NCI-H1417 treated with DMSO at 0.1 percent for 48 hours (cell line): ENCODE measurements around the gene MICALL1.
"Not testable (repeated sequence)": the region's sequence is repeated elsewhere in the genome, so short reads cannot be mapped to it uniquely, and the experiment has no call there.

Source experiments
- DNase-seq: peaks from one replicate; lab custom pipeline; 2025; lab: John Stamatoyannopoulos, UW

MICALL1 gene

DNA sequence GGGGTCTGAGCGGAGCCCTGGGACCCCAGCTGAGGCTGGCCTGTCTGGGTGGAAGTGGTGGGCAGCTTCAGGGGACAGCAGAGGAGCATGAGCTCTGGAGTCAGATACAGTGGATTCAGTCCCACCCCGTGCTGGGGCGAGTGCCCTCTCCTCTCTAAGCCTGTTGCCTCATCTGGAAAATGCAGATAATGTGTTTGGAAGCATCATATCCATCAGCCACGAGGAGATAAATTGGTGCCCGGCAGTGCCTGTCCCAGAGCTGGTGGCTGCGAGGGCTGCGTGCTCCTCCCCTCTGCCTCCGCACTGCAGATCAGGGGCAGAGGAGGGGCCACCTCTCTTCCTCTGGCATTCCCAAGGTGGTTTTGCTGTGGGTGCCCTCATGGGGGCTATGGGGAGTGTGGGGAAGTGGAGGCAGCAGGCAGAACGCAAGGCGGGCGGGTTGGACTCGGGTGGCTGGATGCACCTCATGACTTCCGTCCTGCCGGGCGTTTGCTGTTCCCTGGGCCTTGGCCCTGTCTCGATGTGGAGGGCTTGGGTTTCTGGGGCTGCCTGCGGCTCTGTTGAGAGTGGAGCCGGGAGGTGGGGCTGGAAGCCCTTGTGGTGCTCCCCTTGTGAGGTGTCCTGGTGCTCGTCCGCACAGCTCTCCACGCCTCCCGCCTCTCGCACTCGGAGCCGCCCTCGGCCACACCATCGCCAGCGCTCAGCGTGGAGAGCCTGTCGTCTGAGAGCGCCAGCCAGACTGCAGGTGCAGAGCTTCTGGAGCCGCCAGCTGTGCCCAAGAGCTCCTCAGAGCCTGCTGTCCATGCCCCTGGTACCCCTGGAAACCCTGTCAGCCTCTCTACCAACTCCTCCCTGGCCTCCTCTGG lies 20.9 kb downstream of the MICALL1 start:
- DNase-seq = no peak

DNA sequence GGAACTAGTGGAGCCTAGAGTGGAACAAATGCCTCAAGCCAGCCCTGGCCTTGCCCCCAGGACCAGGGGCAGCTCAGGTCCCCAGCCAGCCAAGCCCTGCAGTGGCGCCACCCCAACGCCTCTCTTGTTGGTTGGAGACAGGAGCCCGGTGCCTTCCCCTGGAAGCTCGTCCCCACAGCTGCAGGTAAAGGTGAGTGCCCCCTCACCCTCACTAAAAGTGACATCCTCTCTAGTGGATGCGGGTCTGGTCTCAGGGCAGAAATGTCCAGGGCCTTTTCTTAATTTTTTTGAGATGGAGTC lies 21.5 kb downstream of the MICALL1 start:
- DNase-seq = no peak

DNA sequence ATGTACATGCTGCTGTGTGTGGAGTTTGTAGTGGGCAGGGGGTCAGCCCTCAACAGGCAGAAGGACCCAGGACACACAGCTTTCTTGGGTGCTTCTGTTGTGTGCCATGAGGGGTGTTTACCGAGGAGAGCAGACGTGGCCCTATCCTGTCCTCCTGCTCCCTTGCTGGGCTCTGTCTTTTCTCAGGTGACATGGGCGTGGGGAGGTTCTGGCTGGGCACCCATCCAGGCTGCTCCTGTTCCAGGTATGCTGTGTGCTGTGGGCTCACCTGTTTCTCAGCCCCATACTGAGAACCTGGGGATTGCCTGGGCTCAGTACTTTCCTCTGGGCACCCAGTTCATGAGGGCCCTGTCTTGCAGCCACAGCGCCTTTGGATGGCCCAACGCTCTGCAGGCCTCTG lies 23.3 kb downstream of the MICALL1 start:
- DNase-seq = no peak

DNA sequence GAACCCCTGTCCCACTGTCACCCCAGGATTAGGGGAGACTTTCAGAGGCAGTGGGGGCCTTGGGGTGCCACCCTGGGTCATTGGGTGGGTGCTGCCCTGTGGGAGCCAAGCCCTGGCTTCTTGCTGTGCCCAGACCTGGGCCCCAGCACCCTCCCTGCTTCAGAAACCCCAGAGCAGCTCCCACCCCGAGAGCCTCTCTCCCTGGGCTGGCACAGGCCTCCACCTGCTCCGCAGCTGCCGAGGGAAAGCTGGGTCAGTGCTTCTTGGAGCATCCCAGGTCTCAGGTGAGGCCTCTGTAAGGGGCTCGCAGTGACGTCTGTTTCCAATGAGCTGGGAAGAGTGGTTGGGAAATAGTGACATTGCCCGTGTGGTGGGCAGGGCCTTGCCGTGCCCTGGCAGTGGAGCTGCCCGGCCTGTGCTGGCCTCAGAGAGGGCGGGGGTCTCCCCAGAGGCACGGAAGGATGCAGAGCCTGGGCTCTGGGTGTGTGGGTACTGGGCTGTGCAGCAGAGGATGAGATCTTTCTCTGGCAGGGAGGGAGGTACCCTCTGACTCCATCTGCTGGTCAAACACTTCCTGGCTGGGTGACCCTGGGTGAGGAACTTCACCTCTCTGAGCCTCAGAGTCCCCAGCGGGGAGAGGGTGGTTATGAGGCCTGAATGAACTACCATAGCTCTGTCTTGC lies 24.3 kb downstream of the MICALL1 start:
- DNase-seq = no peak

DNA sequence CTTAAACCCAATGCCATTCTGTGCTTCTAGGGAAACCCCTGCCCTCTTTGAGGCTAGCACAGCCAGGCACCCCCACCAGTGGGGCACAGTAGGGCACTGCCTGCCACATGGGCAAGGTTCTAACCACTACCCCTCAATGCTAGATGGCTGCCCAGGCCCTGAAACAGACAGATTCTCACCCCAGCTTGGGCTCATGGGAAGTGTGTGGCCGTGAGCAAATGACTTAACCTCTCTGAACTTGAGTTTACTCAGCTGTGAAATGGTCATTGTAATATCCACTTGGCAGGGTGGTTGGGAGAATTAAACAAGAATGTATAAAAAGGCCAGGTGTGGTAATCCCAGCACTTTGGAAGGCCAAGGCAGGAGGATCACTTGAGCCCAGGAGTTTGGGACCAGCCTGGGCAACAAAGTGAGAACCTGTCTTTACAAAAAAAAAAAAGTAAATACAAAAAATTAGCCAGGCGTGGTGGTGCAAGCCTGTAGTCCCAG lies 24.9 kb downstream of the MICALL1 start:
- DNase-seq = no peak

DNA sequence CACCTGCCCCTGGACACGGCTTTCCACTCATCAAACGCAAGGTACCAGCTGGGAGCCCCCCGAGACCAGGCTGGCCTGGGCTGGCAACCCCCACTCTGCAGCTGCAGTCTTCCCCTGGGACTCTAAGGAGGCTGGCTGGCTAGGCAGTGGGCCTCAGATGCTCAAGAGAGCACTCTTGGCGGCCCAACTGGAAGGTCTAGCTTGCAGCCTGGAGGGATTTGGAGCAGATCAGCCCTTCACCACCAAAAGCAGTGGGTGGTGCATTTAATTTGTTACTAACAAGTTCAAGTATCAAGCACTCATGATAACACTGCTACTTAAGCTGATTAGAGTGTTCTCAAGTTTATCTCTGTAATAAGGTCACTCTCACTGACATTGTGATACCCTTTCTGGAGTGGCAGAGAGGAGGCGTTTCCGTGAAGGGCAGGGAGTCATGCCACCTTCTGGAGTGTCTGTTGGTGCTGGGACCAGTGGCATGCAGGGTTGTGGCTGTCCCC lies 25.8 kb downstream of the MICALL1 start:
- no peak for DNase-seq

DNA sequence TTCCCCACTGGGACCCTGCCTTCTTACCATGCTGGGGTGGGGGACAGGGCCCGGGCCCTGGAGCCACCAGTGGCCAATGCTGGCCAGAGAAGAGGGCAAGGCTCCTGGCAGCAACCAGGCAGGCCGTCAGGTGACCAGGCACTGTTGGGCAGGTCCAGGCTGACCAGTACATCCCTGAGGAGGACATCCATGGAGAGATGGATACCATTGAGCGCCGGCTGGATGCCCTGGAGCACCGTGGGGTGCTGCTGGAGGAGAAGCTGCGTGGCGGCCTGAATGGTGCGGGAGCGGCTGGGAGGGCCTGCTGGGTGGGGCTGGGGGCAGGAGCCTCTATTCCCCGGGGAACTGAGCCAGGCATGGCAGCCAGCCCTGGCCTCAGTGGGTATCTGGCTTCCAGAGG lies 26.3 kb downstream of the MICALL1 start:
- no peak for DNase-seq

DNA sequence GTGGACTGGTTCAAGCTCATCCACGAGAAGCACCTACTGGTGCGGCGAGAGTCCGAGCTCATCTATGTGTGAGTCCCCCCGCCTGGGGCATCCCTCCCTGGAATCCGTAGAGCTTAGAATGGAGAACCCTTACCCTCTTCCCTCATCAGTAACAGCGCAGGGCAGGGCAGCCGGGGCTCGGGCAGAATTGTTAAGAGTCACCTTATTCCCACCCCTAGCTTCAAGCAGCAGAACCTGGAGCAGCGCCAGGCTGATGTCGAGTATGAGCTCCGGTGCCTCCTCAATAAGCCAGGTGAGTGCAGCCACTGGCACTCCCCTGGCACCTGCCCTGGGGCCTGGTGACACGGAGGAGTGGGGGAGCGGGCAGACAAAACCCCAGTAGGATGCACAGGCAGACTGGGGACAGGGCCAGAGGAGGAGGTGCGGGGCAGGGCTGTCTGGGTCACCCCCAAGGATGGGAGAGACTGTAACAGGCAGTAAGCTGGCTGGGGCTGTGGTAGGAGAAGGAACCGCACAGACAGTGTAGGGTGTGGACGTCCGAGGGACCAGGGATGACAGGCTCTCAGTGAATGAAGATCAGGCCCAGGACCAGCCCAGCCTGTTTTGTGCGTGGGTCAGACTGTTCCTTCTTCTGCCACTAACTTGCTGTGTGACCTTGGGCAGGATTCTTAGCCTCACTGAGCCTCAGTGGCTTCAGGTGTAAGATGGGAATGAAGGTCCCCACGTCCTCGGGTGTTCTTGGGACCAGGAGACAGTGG lies 26.9 kb downstream of the MICALL1 start:
- DNase-seq = no peak

DNA sequence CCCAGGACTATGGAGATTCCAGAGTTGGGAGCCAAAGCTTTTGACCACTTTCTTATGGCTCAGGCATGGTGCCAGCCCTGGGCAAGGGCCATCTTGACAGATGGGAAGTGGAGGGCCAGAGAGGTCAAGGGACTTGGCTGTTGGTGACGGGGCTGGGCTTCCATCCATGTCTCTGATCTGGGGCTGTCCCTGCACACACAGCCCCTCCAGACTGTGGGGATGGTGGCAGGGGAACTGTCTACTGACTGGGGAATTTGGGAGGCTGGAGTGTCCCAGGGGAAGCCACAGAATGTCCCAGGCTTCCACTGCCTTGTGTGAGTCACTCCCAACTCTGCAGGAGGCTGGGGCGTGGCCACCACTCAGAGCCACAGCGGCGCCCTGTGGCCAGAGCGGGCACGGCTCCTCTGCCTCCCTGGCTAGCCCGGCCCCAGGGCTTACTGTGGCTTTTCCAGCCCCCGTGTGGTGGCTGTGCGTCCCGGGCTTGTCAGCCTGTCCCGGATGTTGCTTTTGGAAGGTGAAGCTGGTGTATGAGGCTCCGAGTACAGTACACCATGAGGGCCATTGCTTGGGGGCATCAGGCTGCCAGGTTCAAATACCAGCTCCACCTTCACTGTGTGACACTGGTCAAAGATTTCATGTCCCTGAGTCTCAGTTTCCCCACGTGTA lies 27.7 kb downstream of the MICALL1 start:
- DNase-seq = no peak

DNA sequence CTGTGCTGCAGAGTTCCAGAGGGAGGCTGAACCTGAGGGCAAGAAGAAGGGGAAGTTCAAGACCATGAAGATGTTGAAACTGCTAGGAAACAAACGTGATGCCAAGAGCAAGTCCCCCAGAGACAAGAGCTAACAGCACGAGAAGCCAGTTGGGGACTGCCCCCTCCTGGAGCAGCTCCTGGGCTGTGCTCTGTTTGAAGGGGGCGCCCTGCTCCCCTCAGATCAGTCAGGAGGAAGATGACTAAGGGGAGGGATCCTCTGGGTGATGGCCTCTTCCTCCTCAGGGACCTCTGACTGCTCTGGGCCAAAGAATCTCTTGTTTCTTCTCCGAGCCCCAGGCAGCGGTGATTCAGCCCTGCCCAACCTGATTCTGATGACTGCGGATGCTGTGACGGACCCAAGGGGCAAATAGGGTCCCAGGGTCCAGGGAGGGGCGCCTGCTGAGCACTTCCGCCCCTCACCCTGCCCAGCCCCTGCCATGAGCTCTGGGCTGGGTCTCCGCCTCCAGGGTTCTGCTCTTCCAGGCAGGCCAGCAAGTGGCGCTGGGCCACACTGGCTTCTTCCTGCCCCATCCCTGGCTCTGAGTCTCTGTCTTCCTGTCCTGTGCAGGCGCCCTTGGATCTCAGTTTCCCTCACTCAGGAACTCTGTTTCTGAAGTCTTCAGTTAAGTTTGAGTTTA lies 34.7 kb downstream of the MICALL1 start:
- DNase-seq = no peak

DNA sequence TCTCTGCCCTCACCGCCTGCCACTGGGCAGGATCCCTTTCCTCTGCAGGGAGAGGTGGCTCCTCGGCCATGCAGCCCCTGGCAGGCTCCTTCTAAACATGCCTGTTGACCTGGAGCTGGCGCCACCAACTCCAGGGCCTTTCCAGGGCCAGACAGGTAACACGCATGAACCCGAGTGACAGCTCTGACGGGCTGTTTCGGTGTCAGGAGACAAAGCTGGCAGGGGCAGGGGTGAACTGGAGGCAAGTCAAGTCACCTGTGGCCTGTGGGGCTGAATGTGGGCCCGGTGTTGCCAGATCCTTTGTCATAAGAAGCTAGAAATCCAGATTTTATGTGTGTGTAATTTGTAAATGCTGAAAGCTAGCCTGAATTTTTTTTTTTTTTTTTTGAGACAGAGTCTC lies 36.0 kb downstream of the MICALL1 start:
- DNase-seq = no peak

DNA sequence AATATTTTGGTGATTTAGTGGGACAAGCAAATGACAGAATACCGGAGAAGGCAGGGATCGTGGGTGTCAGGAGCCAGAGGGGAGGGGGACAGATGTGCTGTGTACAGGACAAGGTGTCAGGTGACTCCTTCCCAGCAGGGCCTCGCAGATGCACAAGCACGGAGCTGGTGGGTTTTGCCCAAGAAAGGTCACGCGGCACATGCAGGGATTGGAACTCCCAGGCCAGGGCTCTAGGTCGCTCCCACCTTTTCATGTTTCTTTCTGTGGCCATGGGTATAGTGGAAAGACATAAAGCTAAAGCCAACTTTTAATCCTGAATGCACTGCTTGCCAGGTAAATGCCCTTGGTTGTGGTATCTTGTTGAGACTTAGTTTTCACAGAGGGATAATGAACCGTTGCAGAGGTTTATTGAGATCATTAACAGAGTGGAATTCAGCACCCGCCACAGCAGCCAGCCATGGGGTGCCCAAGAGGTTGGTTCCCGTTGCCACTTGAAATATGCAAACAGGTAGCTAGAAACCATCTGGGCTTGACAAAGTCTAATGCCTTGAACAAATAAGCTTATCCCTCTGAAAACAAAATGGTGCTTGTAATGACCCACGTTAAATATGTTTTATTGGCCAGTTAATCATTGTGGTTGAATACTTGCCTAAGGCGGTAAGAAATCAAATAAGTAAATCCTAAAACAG lies 37.2 kb downstream of the MICALL1 start:
- DNase-seq = no peak

DNA sequence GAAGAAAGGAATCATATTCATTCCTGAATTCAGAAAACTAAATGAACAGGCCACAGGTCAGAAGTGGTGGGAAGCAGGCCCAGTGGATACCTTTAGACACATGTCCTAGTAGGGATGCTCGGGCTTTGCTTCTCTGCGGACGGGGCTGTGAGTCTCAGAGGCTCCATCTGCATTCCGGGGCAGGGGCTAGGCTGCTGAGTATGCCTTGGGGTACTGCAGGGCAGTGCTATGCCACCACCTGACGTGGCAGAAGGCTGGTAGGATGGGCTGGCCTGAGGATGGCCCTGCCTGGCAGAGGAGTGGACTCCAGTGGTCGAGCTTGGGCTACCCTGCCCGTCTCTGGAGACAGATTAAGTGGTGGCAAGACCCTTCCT lies 37.7 kb downstream of the MICALL1 start:
- no peak for DNase-seq

DNA sequence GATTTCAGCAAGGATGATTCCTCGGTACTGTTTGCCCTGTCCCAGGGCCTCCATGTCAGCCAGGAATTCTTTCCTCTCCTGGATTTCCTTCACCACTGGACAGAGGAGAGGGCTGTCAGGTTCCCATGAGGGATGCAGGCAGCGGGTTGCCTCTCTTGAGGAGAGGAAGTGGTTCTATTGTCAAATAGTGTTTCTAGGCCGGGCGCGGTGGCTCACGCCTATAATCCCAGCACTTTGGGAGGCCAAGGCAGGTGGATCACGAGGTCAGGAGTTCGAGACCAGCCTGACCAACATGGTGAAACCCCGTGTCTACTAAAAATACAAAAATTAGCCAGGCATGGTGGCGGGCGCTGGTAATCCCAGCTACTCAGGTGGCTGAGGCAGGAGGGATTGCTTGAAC lies 38.3 kb downstream of the MICALL1 start:
- DNase-seq = not testable (repeated sequence)

DNA sequence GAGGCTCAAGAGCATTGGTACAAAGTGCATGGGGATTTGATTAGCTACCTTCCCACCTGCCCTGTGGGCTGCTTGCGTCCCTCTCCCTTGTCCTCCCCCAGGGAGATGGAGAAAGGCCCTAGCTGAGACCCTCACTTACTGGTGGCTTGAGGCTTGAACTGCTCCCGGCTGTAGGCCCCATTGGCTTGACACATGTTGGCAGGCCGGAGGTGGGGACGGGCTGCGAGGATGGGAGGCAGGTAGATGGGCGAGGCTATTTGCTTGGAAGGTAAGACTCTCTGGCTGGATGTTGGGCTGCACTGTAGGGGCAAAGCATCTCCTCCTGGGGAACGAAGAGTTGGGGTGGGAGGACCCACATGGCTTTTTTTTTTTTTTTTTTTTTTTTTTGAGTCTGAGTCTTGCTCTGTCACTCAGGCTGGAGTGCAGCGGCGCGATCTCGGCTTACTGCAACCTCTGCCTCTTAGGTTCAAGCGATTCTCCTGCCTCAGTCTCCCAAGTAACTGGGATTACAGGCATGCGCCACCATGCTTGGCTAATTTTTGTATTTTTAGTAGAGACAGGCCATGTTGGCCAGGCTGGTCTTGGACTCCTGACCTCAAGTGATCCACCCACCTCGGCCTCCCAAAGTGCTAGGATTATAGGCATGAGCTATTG lies 41.2 kb downstream of the MICALL1 start:
- DNase-seq = not testable (repeated sequence)

DNA sequence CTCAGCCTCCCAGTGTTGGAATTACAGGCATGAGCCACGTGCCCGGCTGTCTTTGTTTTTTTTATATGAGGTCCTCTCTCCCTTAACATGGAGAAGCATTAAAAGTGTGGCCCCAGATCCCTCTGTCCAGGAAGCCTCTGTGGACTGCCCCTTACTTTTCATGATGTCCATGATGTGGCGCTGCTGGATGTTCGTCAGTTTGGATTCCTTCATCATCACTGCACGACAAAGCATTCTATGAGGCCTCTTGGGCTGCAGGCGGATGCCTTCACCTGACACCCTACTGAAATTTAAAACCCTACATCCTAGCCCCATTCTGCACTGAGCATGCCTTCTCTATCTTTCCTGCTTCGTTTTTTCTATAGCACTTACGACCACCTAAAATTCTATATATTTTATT lies 45.2 kb downstream of the MICALL1 start:
- DNase-seq = no peak

DNA sequence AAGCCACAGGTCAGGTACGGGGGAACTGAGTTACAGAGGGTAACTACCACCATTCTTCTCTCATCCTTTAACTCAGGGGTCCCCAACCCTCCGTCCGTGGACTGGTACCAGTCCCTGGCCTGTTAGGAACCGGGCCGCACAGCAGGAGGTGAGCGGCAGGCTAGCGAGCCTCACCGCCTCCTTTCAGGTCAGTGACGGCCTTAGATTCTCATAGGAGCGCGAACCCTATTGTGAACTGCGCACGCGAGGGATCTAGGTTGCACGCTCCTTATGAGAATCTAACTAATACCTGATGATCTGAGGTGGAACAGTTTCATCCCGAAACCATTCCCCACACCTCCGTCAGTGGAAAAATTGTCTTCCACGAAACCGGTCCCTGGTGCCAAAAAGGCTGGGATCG lies 46.5 kb downstream of the MICALL1 start:
- not testable (repeated sequence) for DNase-seq

DNA sequence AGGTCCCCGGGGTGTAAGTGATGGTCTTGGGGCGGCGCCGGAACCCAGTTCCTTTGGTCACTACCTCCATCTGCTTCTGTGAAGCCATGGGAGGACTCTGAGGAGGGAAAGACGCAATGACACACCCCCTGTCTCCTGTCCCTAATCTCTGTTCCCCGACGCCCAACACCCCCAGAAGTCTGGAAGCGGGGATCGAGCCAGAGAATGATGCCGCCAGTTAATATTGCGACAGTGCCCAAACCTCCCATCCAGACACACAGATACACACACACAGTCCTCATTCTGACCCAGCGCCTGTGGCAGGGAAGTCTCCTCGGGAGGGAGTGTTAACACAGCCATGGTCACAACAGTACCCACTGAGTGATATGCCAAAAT lies 47.0 kb downstream of the MICALL1 start:
- DNase-seq = no peak

DNA sequence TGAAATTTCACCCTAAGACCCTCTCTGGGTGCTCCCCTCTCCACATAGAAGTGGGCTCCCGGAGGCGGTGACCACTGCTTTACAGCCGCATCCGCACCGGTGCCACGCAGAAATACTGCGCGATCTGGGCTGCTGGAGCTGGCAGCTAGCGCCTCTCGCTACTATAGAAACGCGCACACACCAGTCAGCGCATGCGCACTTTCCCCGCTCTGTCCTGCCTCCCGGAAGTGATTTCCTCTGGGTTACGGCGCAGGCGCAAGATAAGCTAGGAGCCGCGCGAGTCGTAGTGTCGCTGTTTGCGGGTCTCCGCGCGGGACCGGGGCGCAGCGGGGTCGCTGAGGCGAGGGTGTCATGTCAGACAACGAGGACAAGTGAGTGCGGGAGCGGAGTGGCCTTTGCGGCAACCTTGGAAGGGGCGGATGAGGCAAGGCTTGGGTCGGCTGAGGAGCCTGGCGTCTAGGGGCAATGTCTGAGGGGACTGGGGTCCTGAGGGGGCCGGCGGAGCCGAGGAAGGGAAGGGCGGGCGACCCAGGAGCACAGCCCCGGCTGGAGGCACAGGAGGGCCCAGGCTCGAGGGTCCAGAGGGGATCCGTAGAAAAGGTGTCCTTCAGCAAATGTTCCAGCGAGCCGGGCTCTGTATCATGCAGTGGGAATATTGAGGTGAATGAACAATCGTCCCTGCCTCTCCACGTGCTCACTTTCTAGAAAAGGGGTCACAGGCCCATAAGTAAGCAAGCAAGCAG lies 47.5 kb downstream of the MICALL1 start, which contains the start of the genes C22orf23 and POLR2F:
TSS of gene C22orf23 (minus strand) at position 165 of the 743 bp plus-strand sequence. CDS start 452 bp downstream, outside the sequence.
TSS of gene POLR2F (plus strand) at position 263 of the 743 bp plus-strand sequence. CDS start at position 352, 89 bp downstream.
- peak; percentile 39 for DNase-seq
